HCT116 (cell line): ENCODE measurements around the gene CNTNAP2. TPM values are rescaled to one million over a fixed set of nuclear protein-coding genes. Genes with fewer than 3 reads are reported as not detected.

Experiments used
- ATAC-seq: fragments of 200-7000 bp; cut with Tn5 transposase; 2 replicates; pipeline ENCODE4 v1.9.1; 2020; ENCODE audit warnings: mild to moderate bottlenecking, moderate library complexity
- BruUV-seq: library from RNA; stranded (reverse); fragments of 400-500 nt; replicated peaks from 2 replicates; lab custom pipeline; 2021; lab: Mats Ljungman, UMichigan
- CTCF ChIA-PET: fragments of 300-600 bp; sonication (Branson Sonifier 250); formaldehyde crosslinking; loops from one replicate; lab custom pipeline; 2021; ENCODE audit warnings: antibody characterized with exemption; lab: Charles Lee
- POLR2A ChIA-PET: fragments of 300-600, 350-600 bp; sonication (Branson Sonifier 250); formaldehyde crosslinking; loops from one replicate; lab custom pipeline; 2021; ENCODE audit warnings: antibody characterized with exemption; lab: Charles Lee
- RAD21 ChIA-PET, 2 experiments: fragments of 300-600 bp; sonication (Branson Sonifier 250); formaldehyde crosslinking; loops; one replicate each; lab custom pipeline; 2023; ENCODE audit warnings: low total read pairs in 2 of 2; ENCODE audit not compliant: uncharacterized antibody in 2 of 2, unreplicated experiment in 2 of 2, low non-redundant PET in 1 of 2; lab: Charles Lee
- DNase-seq: peaks from one replicate; pipeline ENCODE4 v3.0.0-alpha.2; 2010; ENCODE audit warnings: low read depth, low spot score
- H2AFZ ChIP-seq: fragments of 200-600 bp; shearing (Covaris generic), sonication (generic); 2 replicates; pipeline ENCODE4 v1.6.1; 2017; ENCODE audit warnings: low read depth, mixed run types, mixed read lengths, antibody characterized with exemption, low read length; ENCODE audit not compliant: poor library complexity, severe bottlenecking
- H3K27ac ChIP-seq: 2 replicates; pipeline ENCODE4 v1.5.1; 2012; ENCODE audit warnings: low read depth, low read length
- H3K27me3 ChIP-seq: fragments of 200-600 bp; sonication (generic); 2 replicates; pipeline ENCODE4 v1.6.1; 2016; ENCODE audit warnings: mixed run types, low read length, mixed read lengths; ENCODE audit not compliant: insufficient read depth
- H3K36me3 ChIP-seq, 2 experiments: fragments of 200-500 bp in 1 of 2; fragments of 200-600 bp in 1 of 2; sonication (Bioruptor generic) in 1 of 2; sonication (generic) in 1 of 2; 2 replicates each; pipeline versions ENCODE4 v1.5.1 to v1.6.1; 2014 to 2016; ENCODE audit warnings: low read length in 2 of 2, inconsistent platforms in 1 of 2, mixed read lengths in 1 of 2, mixed run types in 1 of 2; ENCODE audit not compliant: insufficient read depth in 2 of 2, control insufficient read depth in 1 of 2
- H3K4me1 ChIP-seq, 2 experiments: fragments of 200-600 bp in 1 of 2; sonication (generic) in 1 of 2; 2 replicates each; pipeline versions ENCODE4 v1.5.1 to v1.6.1; 2012 to 2017; ENCODE audit warnings: low read length in 2 of 2, inconsistent platforms in 1 of 2, mild to moderate bottlenecking in 1 of 2, mixed read lengths in 1 of 2, mixed run types in 1 of 2, moderate library complexity in 1 of 2; ENCODE audit not compliant: insufficient read depth in 2 of 2, control insufficient read depth in 1 of 2
- H3K4me2 ChIP-seq: fragments of 200-600 bp; sonication (generic); 2 replicates; pipeline ENCODE4 v1.6.1; 2017; ENCODE audit warnings: mixed run types, low read length, mixed read lengths
- H3K4me3 ChIP-seq, 2 experiments: fragments of 200-600 bp in 1 of 2; sonication (generic) in 1 of 2; replicated peaks in 1 of 2; 2 replicates each; pipeline ENCODE4 v1.5.1; 2011 to 2016; ENCODE audit warnings: low read length in 2 of 2, control low read depth in 1 of 2, low read depth in 1 of 2, mild to moderate bottlenecking in 1 of 2, mixed read lengths in 1 of 2, mixed run types in 1 of 2
- H3K79me2 ChIP-seq: fragments of 200-600 bp; sonication (generic); 2 replicates; pipeline ENCODE4 v1.6.1; 2017; ENCODE audit warnings: mild to moderate bottlenecking, mixed run types, low read length, moderate library complexity, mixed read lengths; ENCODE audit not compliant: insufficient read depth
- H3K9ac ChIP-seq: fragments of 200-600 bp; sonication (generic); 2 replicates; pipeline ENCODE4 v1.6.1; 2016; ENCODE audit warnings: low read length, mixed read lengths
- H3K9me2 ChIP-seq: fragments of 200-600 bp; sonication (generic), shearing (Covaris generic); 2 replicates; pipeline ENCODE4 v1.6.1; 2017; ENCODE audit warnings: mixed run types, mild to moderate bottlenecking, moderate library complexity; ENCODE audit not compliant: insufficient read depth
- H3K9me3 ChIP-seq, 2 experiments: fragments of 200-500 bp in 1 of 2; fragments of 200-600 bp in 1 of 2; sonication (Bioruptor generic) in 1 of 2; sonication (generic) in 1 of 2; 2 replicates each; pipeline ENCODE4 v1.6.1; 2014 to 2017; ENCODE audit warnings: low read length in 2 of 2, mixed read lengths in 2 of 2, inconsistent platforms in 1 of 2, low read depth in 1 of 2, mild to moderate bottlenecking in 1 of 2, mixed run types in 1 of 2, moderate library complexity in 1 of 2; ENCODE audit not compliant: control insufficient read depth in 1 of 2, insufficient read depth in 1 of 2
- H4K20me1 ChIP-seq: fragments of 200-600 bp; sonication (generic), shearing (Covaris generic); 2 replicates; pipeline ENCODE4 v1.6.1; 2017; ENCODE audit warnings: mixed run types, mild to moderate bottlenecking, moderate library complexity; ENCODE audit not compliant: insufficient read depth
- EZH2phosphoT487 ChIP-seq: fragments of 200-600 bp; IDR thresholded peaks from 2 replicates; pipeline ENCODE4 v1.6.1; 2018; ENCODE audit warnings: antibody characterized with exemption, borderline replicate concordance
- POLR2AphosphoS5 ChIP-seq: IDR thresholded peaks from 2 replicates; pipeline ENCODE4 v1.6.1; 2011; ENCODE audit warnings: mild to moderate bottlenecking, low read depth, low read length, moderate library complexity
- RAD21 ChIP-seq: IDR thresholded peaks from 2 replicates; pipeline ENCODE4 v1.6.1; 2012; ENCODE audit warnings: low read depth, mild to moderate bottlenecking
- SP1 ChIP-seq: IDR thresholded peaks from 2 replicates; pipeline ENCODE4 v1.6.1; 2012; ENCODE audit warnings: low read depth
- intact Hi-C: fragments of 100-400 bp; cut with micrococcal nuclease; formaldehyde crosslinking; loops from 2 replicates; pipeline ENCODE4 v1.10.0; 2022
- total RNA-seq: library from RNA; stranded (reverse); gene quantifications from one replicate; pipeline ENCODE4 v1.2.1, GENCODE V29; 2021; ENCODE audit not compliant: unreplicated experiment
- TF ChIP-seq, protein P1 (sequence below): IDR thresholded peaks from 2 replicates; pipeline ENCODE4 v1.6.1; 2011; ENCODE audit warnings: mild to moderate bottlenecking, low read length, moderate library complexity; ENCODE audit not compliant: insufficient replicate concordance; ENCODE audit errors: extremely low read depth

The CNTNAP2 gene
- total RNA-seq, 1 experiment from 2014 or later = 0.37 TPM

DNA sequence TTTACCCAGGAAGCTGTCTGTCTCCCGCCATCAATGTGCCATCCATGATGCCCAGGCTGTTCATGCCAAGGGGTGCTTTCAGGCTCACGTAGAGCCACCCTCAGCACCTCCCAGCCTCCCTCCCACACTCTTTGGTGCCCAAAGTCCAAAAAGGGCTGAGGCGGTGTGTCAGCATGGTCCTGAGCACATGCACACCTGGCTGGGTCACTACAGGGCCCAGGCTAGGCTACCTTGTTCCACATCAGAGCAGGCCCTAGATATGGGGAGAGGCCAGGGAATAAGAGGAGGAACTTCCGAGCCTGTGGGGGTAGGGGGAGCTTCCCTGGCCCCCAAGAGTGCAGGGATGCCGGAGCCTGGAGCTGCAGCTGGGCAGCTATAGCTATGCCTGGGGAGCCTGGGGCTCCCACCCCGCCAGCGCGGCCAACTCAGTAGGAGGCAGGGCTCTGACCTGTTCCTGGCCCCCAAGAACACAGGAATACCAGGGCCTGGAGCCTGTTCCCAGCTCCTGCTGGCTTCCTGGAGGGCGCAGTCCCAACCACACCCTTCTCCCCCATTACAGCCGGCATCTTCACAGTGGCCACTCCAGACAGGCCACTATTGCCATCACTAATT is 2340.8 kb downstream of the CNTNAP2 start (continued):
- TF ChIP-seq, protein P1, sequence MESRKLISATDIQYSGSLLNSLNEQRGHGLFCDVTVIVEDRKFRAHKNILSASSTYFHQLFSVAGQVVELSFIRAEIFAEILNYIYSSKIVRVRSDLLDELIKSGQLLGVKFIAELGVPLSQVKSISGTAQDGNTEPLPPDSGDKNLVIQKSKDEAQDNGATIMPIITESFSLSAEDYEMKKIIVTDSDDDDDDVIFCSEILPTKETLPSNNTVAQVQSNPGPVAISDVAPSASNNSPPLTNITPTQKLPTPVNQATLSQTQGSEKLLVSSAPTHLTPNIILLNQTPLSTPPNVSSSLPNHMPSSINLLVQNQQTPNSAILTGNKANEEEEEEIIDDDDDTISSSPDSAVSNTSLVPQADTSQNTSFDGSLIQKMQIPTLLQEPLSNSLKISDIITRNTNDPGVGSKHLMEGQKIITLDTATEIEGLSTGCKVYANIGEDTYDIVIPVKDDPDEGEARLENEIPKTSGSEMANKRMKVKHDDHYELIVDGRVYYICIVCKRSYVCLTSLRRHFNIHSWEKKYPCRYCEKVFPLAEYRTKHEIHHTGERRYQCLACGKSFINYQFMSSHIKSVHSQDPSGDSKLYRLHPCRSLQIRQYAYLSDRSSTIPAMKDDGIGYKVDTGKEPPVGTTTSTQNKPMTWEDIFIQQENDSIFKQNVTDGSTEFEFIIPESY = no peak
- TF ChIP-seq POLR2AphosphoS5 (no peak), EZH2phosphoT487 (no peak), SP1 (no peak)

DNA sequence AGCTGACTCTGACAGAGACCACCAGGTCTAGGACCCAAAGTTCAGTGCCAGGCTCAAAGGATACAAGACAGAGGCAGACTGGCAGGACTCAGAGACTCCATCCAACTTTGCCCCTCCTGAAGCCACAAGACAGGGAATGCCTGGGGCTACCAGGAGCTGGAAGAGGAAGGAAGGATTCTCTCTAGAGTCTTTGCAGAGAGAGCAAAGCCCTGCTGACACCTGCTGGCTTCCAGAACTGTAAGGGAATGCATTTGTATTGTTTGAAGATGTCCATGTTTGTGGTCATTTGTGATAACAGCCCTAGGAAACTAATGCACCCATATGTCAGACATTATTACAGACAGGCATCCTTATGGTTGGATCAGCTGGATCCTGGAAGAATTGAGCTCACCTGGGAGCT is 2341.7 kb downstream of the CNTNAP2 start:
- Histone ChIP-seq H3K4me2 (no peak overlapping the region), H3K9me2 (no peaks in the 10 kb centered on the region), H3K9me3 (no peaks in the 10 kb centered on the region), H2AFZ (no peak overlapping the region), H3K79me2 (no peaks in the 10 kb centered on the region), H3K4me1 (no peaks in the 10 kb centered on the region), H3K4me3 (no peak overlapping the region), H3K9ac (no peak overlapping the region), H4K20me1 (no peaks in the 10 kb centered on the region), H3K27ac (no peak overlapping the region), H3K27me3 (no peaks in the 10 kb centered on the region), H3K36me3 (no peaks in the 10 kb centered on the region)
- intact Hi-C loops = no loop called here
- BruUV-seq = no TSS peak
- ATAC-seq (no peak), DNase-seq (no peak)
- no peak for TF ChIP-seq RAD21
- ChIA-PET POLR2A (no interaction called here), RAD21 (no interaction called here), CTCF (no interaction called here)
